ENCODE results near the gene APLP2. TPM values are rescaled to one million over a fixed set of nuclear protein-coding genes. Genes with fewer than 3 reads are reported as not detected.

Gene APLP2
- total RNA-seq, 1 experiment from 2014 or later = 345 TPM

GRCh38 chr11:130125638-130126037, 55.9 kb downstream of the APLP2 start (continued):
- TF ChIP-seq, protein P1, sequence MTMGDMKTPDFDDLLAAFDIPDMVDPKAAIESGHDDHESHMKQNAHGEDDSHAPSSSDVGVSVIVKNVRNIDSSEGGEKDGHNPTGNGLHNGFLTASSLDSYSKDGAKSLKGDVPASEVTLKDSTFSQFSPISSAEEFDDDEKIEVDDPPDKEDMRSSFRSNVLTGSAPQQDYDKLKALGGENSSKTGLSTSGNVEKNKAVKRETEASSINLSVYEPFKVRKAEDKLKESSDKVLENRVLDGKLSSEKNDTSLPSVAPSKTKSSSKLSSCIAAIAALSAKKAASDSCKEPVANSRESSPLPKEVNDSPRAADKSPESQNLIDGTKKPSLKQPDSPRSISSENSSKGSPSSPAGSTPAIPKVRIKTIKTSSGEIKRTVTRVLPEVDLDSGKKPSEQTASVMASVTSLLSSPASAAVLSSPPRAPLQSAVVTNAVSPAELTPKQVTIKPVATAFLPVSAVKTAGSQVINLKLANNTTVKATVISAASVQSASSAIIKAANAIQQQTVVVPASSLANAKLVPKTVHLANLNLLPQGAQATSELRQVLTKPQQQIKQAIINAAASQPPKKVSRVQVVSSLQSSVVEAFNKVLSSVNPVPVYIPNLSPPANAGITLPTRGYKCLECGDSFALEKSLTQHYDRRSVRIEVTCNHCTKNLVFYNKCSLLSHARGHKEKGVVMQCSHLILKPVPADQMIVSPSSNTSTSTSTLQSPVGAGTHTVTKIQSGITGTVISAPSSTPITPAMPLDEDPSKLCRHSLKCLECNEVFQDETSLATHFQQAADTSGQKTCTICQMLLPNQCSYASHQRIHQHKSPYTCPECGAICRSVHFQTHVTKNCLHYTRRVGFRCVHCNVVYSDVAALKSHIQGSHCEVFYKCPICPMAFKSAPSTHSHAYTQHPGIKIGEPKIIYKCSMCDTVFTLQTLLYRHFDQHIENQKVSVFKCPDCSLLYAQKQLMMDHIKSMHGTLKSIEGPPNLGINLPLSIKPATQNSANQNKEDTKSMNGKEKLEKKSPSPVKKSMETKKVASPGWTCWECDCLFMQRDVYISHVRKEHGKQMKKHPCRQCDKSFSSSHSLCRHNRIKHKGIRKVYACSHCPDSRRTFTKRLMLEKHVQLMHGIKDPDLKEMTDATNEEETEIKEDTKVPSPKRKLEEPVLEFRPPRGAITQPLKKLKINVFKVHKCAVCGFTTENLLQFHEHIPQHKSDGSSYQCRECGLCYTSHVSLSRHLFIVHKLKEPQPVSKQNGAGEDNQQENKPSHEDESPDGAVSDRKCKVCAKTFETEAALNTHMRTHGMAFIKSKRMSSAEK (CRISPR knock-in tag; IDR thresholded peaks at IDR 0.05; ENCODE audit: borderline replicate concordance) = no peak
- TF ChIP-seq ZNF219 (CRISPR knock-in tag; IDR thresholded peaks at IDR 0.05; ENCODE audit: borderline replicate concordance) (no peak), ZNF423 (CRISPR knock-in tag; IDR thresholded peaks at IDR 0.05) (no peak), ZNF232 (CRISPR knock-in tag; IDR thresholded peaks at IDR 0.05) (no peak), SOX15 (CRISPR knock-in tag; IDR thresholded peaks at IDR 0.05) (no peak), FOXJ3 (CRISPR knock-in tag; IDR thresholded peaks at IDR 0.05; ENCODE audit: borderline replicate concordance) (no peak), TEAD1 (CRISPR knock-in tag; IDR thresholded peaks at IDR 0.05) (no peak), MLX (CRISPR knock-in tag; IDR thresholded peaks at IDR 0.05) (no peak)
- TF ChIP-seq, protein P2, sequence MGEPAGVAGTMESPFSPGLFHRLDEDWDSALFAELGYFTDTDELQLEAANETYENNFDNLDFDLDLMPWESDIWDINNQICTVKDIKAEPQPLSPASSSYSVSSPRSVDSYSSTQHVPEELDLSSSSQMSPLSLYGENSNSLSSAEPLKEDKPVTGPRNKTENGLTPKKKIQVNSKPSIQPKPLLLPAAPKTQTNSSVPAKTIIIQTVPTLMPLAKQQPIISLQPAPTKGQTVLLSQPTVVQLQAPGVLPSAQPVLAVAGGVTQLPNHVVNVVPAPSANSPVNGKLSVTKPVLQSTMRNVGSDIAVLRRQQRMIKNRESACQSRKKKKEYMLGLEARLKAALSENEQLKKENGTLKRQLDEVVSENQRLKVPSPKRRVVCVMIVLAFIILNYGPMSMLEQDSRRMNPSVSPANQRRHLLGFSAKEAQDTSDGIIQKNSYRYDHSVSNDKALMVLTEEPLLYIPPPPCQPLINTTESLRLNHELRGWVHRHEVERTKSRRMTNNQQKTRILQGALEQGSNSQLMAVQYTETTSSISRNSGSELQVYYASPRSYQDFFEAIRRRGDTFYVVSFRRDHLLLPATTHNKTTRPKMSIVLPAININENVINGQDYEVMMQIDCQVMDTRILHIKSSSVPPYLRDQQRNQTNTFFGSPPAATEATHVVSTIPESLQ (CRISPR knock-in tag; IDR thresholded peaks at IDR 0.05) = no peak

- Mint-ChIP-seq H3K4me1 (peaks cover 12% of the 10 kb centered on the region), H3K27me3 (ENCODE audit: low read depth) (no peaks in the 10 kb centered on the region), H3K36me3 (peaks cover 88% of the 10 kb centered on the region), H3K4me3 (no peak overlapping the region), H3K9me3 (no peaks in the 10 kb centered on the region), H3K27ac (no peak overlapping the region)
- TF ChIP-seq OVOL2 (CRISPR knock-in tag; IDR thresholded peaks at IDR 0.05; ENCODE audit: borderline replicate concordance) (no peak), FOXK1 (CRISPR knock-in tag; IDR thresholded peaks at IDR 0.05) (no peak), ZNF219 (CRISPR knock-in tag; IDR thresholded peaks at IDR 0.05; ENCODE audit: borderline replicate concordance) (no peak), ZNF232 (CRISPR knock-in tag; IDR thresholded peaks at IDR 0.05) (no peak), SMAD4 (CRISPR knock-in tag; IDR thresholded peaks at IDR 0.05) (no peak), TCF7 (CRISPR knock-in tag; IDR thresholded peaks at IDR 0.05; ENCODE audit: low read depth) (no peak)
- TF ChIP-seq, protein P3, sequence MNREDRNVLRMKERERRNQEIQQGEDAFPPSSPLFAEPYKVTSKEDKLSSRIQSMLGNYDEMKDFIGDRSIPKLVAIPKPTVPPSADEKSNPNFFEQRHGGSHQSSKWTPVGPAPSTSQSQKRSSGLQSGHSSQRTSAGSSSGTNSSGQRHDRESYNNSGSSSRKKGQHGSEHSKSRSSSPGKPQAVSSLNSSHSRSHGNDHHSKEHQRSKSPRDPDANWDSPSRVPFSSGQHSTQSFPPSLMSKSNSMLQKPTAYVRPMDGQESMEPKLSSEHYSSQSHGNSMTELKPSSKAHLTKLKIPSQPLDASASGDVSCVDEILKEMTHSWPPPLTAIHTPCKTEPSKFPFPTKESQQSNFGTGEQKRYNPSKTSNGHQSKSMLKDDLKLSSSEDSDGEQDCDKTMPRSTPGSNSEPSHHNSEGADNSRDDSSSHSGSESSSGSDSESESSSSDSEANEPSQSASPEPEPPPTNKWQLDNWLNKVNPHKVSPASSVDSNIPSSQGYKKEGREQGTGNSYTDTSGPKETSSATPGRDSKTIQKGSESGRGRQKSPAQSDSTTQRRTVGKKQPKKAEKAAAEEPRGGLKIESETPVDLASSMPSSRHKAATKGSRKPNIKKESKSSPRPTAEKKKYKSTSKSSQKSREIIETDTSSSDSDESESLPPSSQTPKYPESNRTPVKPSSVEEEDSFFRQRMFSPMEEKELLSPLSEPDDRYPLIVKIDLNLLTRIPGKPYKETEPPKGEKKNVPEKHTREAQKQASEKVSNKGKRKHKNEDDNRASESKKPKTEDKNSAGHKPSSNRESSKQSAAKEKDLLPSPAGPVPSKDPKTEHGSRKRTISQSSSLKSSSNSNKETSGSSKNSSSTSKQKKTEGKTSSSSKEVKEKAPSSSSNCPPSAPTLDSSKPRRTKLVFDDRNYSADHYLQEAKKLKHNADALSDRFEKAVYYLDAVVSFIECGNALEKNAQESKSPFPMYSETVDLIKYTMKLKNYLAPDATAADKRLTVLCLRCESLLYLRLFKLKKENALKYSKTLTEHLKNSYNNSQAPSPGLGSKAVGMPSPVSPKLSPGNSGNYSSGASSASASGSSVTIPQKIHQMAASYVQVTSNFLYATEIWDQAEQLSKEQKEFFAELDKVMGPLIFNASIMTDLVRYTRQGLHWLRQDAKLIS (CRISPR knock-in tag; IDR thresholded peaks at IDR 0.05; ENCODE audit: borderline replicate concordance) = no peak
- POLR2A ChIA-PET = no interaction called here
- no peak for DNase-seq (ENCODE audit: low spot score)
- no peak for ATAC-seq
- CTCF ChIA-PET = no interaction called here
Measured at GRCh38 chr11:130126516-130126915, 56.8 kb downstream of the APLP2 start.

All from WTC11 (cell line).